GM12873 (cell line): ENCODE results near the gene UVSSA.

ENCODE experiments used
- CTCF ChIP-seq: IDR thresholded peaks from 2 replicates; pipeline ENCODE4 v1.5.1; 2012; ENCODE audit warnings: low read depth, mild to moderate bottlenecking, moderate library complexity, low read length, control low read depth; ENCODE audit not compliant: insufficient read depth; ENCODE audit errors: missing control alignments

The UVSSA gene

GRCh38 chr4:1362521-1362920, 15.5 kb downstream of the UVSSA start:
- TF ChIP-seq CTCF = no peak

GRCh38 chr4:1363513-1363912, 16.5 kb downstream of the UVSSA start:
- no peak for TF ChIP-seq CTCF

- no peak for TF ChIP-seq CTCF
These were observed 17.2 kb downstream of the UVSSA start for GRCh38 chr4:1364217-1364616.

GRCh38 chr4:1364748-1365147, 17.7 kb downstream of the UVSSA start:
- TF ChIP-seq CTCF = no peak

- TF ChIP-seq CTCF = no peak
These were observed 18.5 kb downstream of the UVSSA start for GRCh38 chr4:1365271-1366178.

GRCh38 chr4:1366371-1367229, 19.6 kb downstream of the UVSSA start:
- TF ChIP-seq CTCF = no peak
